CD8-positive, alpha-beta memory T cell (primary cell): ENCODE measurements around the gene AP2M1. TPM values are rescaled to one million over a fixed set of nuclear protein-coding genes. Genes with fewer than 3 reads are reported as not detected.

ENCODE experiments used
- CTCF ChIA-PET: fragments of 350-600 bp; sonication (Branson Sonifier 250); formaldehyde crosslinking; loops from one replicate; lab custom pipeline; 2021; ENCODE audit warnings: antibody characterized with exemption; lab: Charles Lee
- POLR2A ChIA-PET: fragments of 350-600 bp; sonication (Branson Sonifier 250); formaldehyde crosslinking; loops from one replicate; lab custom pipeline; 2021; ENCODE audit warnings: antibody characterized with exemption; lab: Charles Lee
- DNase-seq, 5 donors: peaks; one replicate each; pipeline versions ENCODE4 v3.0.0 to v3.0.0-alpha.2; 2020 to 2022; ENCODE audit warnings: mixed read lengths in 1 of 5
- H3K27ac ChIP-seq: one replicate; pipeline ENCODE4 v1.7.0; 2013; ENCODE audit warnings: low read depth, mild to moderate bottlenecking, low read length, moderate library complexity
- H3K27me3 ChIP-seq: 2 replicates; pipeline ENCODE4 v1.7.0; 2013; ENCODE audit warnings: low read length, mild to moderate bottlenecking; ENCODE audit not compliant: insufficient read depth, poor library complexity, severe bottlenecking
- H3K36me3 ChIP-seq: 2 replicates; pipeline ENCODE4 v1.7.0; 2013; ENCODE audit warnings: mild to moderate bottlenecking, low read length, moderate library complexity; ENCODE audit not compliant: insufficient read depth
- H3K4me1 ChIP-seq: 2 replicates; pipeline ENCODE4 v1.7.0; 2013; ENCODE audit warnings: mild to moderate bottlenecking, low read length, moderate library complexity; ENCODE audit not compliant: insufficient read depth
- H3K4me3 ChIP-seq: 2 replicates; pipeline ENCODE4 v1.7.0; 2013; ENCODE audit warnings: mild to moderate bottlenecking, low read length
- H3K9me3 ChIP-seq: 2 replicates; pipeline ENCODE4 v1.7.0; 2013; ENCODE audit warnings: mild to moderate bottlenecking, low read length
- H3K27ac Mint-ChIP-seq, 8 donors: one replicate each; pipeline ENCODE4 v1.8.0; 2020 to 2021; ENCODE audit warnings: mixed read lengths in 8 of 8, mild to moderate bottlenecking in 6 of 8, inconsistent platforms in 3 of 8, moderate library complexity in 3 of 8
- H3K27me3 Mint-ChIP-seq, 2 donors: one replicate each; pipeline ENCODE4 v1.8.0; 2020 to 2021; ENCODE audit warnings: mixed read lengths in 2 of 2, mild to moderate bottlenecking in 1 of 2, moderate library complexity in 1 of 2
- H3K36me3 Mint-ChIP-seq, 3 donors: one replicate each; pipeline ENCODE4 v1.8.0; 2020 to 2021; ENCODE audit warnings: mixed read lengths in 3 of 3, inconsistent platforms in 1 of 3, mild to moderate bottlenecking in 1 of 3
- H3K4me1 Mint-ChIP-seq, 3 donors: one replicate each; pipeline ENCODE4 v1.8.0; 2020 to 2021; ENCODE audit warnings: mixed read lengths in 3 of 3, inconsistent platforms in 1 of 3, mild to moderate bottlenecking in 1 of 3
- H3K4me3 Mint-ChIP-seq, 7 donors: one replicate each; pipeline ENCODE4 v1.8.0; 2020 to 2021; ENCODE audit warnings: mixed read lengths in 7 of 7, mild to moderate bottlenecking in 6 of 7, moderate library complexity in 4 of 7, inconsistent platforms in 2 of 7
- H3K9me3 Mint-ChIP-seq, 5 donors: one replicate each; pipeline ENCODE4 v1.8.0; 2020 to 2022; ENCODE audit warnings: mixed read lengths in 5 of 5, mild to moderate bottlenecking in 3 of 5, moderate library complexity in 2 of 5, inconsistent platforms in 1 of 5
- polyA plus RNA-seq: library from polyadenylated mRNA; unstranded; fragments of 300-500 nt; fragmentation: Illumina TruSeq; gene quantifications from one replicate; pipeline ENCODE4 v1.2.3, GENCODE V29; 2021
- total RNA-seq, 2 experiments: library from RNA; stranded (reverse); gene quantifications; one replicate each; pipeline ENCODE4 v1.2.3, GENCODE V29; 2021

AP2M1 gene
- total and polyA plus RNA-seq, 3 experiments from 2014 or later, result 265 to 270 (median 268) TPM

GRCh38 chr3:184229394-184230080, 54.9 kb downstream of the AP2M1 start, which contains the start of gene VWA5B2:
TSS of gene VWA5B2 (plus strand) at chr3:184229585. CDS start at chr3:184230529, 944 bp downstream.
- Mint-ChIP-seq H3K4me1 (peaks cover 7 to 15% (median 15%) of the 10 kb centered on the region in 3 donors), H3K4me3 (peak within 1 kb of the TSS; percentile 30 to 89 (median 75))

GRCh38 chr3:184230081-184230602, 55.5 kb downstream of the AP2M1 start:
- Histone ChIP-seq H3K36me3 (no peaks in the 10 kb centered on the region), H3K27ac (no peak overlapping the region), H3K4me1 (no peaks in the 10 kb centered on the region), H3K4me3 (peak overlapping the region; percentile 62), H3K9me3 (no peaks in the 10 kb centered on the region), H3K27me3 (peaks cover 42% of the 10 kb centered on the region)
- Mint-ChIP-seq H3K27me3 (peaks cover 34 to 58% of the 10 kb centered on the region in 2 donors), H3K36me3 (no peaks in the 10 kb centered on the region), H3K4me3 (peak overlapping the region in 3 of 7 donors; percentile 74 to 89 (median 75)), H3K9me3 (no peaks in the 10 kb centered on the region), H3K27ac (no peak overlapping the region), H3K4me1 (peaks cover 7 to 15% (median 15%) of the 10 kb centered on the region in 3 donors)
- no peak for DNase-seq
- ChIA-PET POLR2A (interaction anchor here (0.9 kb wide), 1 partner anchor 95 kb away, joined by 4 read pairs; the partner anchor contains the start of gene EIF2B5), CTCF (interaction anchor here (0.6 to 1.2 kb wide), 2 partner anchors 17 to 20 kb away, joined by 3 read pairs; no protein-coding TSS in a partner anchor)

More at GRCh38 chr3:184229394-184230080, 54.9 kb downstream of the AP2M1 start, which contains the start of gene VWA5B2:
- no peaks in the 10 kb centered on the region for H3K9me3 Mint-ChIP-seq
- peaks cover 36 to 61% of the 10 kb centered on the region in 2 donors for H3K27me3 Mint-ChIP-seq
- CTCF ChIA-PET, result interaction anchor here (0.6 to 3.9 kb wide), 5 partner anchors 14 to 334 kb away, joined by 3 to 21 read pairs (median 3); no protein-coding TSS in a partner anchor
- H3K36me3 ChIP-seq, result no peaks in the 10 kb centered on the region
- peak; percentile 73 to 83 (median 75) for DNase-seq
- H3K9me3 ChIP-seq, result no peaks in the 10 kb centered on the region
- peak within 1 kb of the TSS in 2 of 8 donors; percentile 42 to 50 for H3K27ac Mint-ChIP-seq
- H3K4me3 ChIP-seq, result peak within 1 kb of the TSS; percentile 62
- no peaks in the 10 kb centered on the region for H3K36me3 Mint-ChIP-seq
- no peak within 1 kb of the TSS for H3K27ac ChIP-seq
- POLR2A ChIA-PET, result interaction anchor here (0.9 kb wide), 1 partner anchor 94 kb away, joined by 4 read pairs; the partner anchor contains the start of gene EIF2B5
- H3K27me3 ChIP-seq, result peaks cover 42% of the 10 kb centered on the region
- H3K4me1 ChIP-seq, result no peaks in the 10 kb centered on the region

GRCh38 chr3:184230603-184231528, 56.2 kb downstream of the AP2M1 start:
- Histone ChIP-seq H3K36me3 (no peaks in the 10 kb centered on the region), H3K4me1 (no peaks in the 10 kb centered on the region), H3K27ac (no peak overlapping the region), H3K4me3 (no peak overlapping the region), H3K27me3 (peaks cover 42% of the 10 kb centered on the region), H3K9me3 (no peaks in the 10 kb centered on the region)
- peak overlapping the region in 4 of 8 donors; percentile 20 to 56 (median 34) for H3K27ac Mint-ChIP-seq
- H3K27me3 Mint-ChIP-seq, result peaks cover 34 to 58% of the 10 kb centered on the region in 2 donors
- H3K36me3 Mint-ChIP-seq, result no peaks in the 10 kb centered on the region
- CTCF ChIA-PET, result interaction anchor here (1.2 kb wide), 1 partner anchor 16 kb away, joined by 3 read pairs; no protein-coding TSS in a partner anchor
- no peak for DNase-seq
- POLR2A ChIA-PET, result interaction anchor here (0.9 kb wide), 1 partner anchor 96 kb away, joined by 4 read pairs; the partner anchor contains the start of gene EIF2B5
- H3K4me1 Mint-ChIP-seq, result peaks cover 7 to 15% (median 15%) of the 10 kb centered on the region in 3 donors
- H3K4me3 Mint-ChIP-seq, result peak overlapping the region; percentile 45 to 93 (median 86)
- H3K9me3 Mint-ChIP-seq, result no peaks in the 10 kb centered on the region

- ChIA-PET POLR2A (no interaction called here), CTCF (no interaction called here)
- Mint-ChIP-seq H3K4me1 (peaks cover 7 to 15% (median 15%) of the 10 kb centered on the region in 3 donors), H3K27ac (peak overlapping the region in 4 of 8 donors; percentile 20 to 56 (median 34)), H3K9me3 (no peaks in the 10 kb centered on the region), H3K36me3 (no peaks in the 10 kb centered on the region), H3K27me3 (peaks cover 34 to 50% of the 10 kb centered on the region in 2 donors), H3K4me3 (peak overlapping the region in 6 of 7 donors; percentile 18 to 92 (median 84))
- no peak overlapping the region for H3K4me3 ChIP-seq
- H3K9me3 ChIP-seq, result no peaks in the 10 kb centered on the region
- peaks cover 42% of the 10 kb centered on the region for H3K27me3 ChIP-seq
- DNase-seq, result no peak
- H3K36me3 ChIP-seq, result no peaks in the 10 kb centered on the region
- no peaks in the 10 kb centered on the region for H3K4me1 ChIP-seq
- H3K27ac ChIP-seq, result no peak overlapping the region
Observed at GRCh38 chr3:184231671-184232070, 57.0 kb downstream of the AP2M1 start.

GRCh38 chr3:184233127-184233843, 58.6 kb downstream of the AP2M1 start:
- H3K4me3 ChIP-seq, result no peak overlapping the region
- Mint-ChIP-seq H3K4me3 (peak overlapping the region in 1 of 7 donors; percentile 11), H3K9me3 (no peaks in the 10 kb centered on the region), H3K36me3 (no peaks in the 10 kb centered on the region), H3K27ac (no peak overlapping the region), H3K4me1 (peaks cover 7 to 15% (median 12%) of the 10 kb centered on the region in 3 donors), H3K27me3 (peaks cover 30 to 46% of the 10 kb centered on the region in 2 donors)
- no peaks in the 10 kb centered on the region for H3K36me3 ChIP-seq
- peaks cover 33% of the 10 kb centered on the region for H3K27me3 ChIP-seq
- ChIA-PET CTCF (no interaction called here), POLR2A (no interaction called here)
- no peak overlapping the region for H3K27ac ChIP-seq
- no peaks in the 10 kb centered on the region for H3K4me1 ChIP-seq
- DNase-seq, result no peak
- no peaks in the 10 kb centered on the region for H3K9me3 ChIP-seq

Other genes starting within 250 kb of the AP2M1 start
- gene ABCC5, start 157.0 kb upstream of the AP2M1 start, total RNA-seq, result 10 to 100 TPM; 18.1 to 19.0 TPM
- gene ABCC5, start 157.0 kb upstream of the AP2M1 start, polyA plus RNA-seq, result 9.5 TPM
- gene HTR3D, start 143.1 kb upstream of the AP2M1 start, total RNA-seq, result not detected
- gene HTR3D, start 143.1 kb upstream of the AP2M1 start, polyA plus RNA-seq, result not detected
- gene HTR3C, start 121.8 kb upstream of the AP2M1 start, total RNA-seq, result not detected
- not detected for gene HTR3C, start 121.8 kb upstream of the AP2M1 start, polyA plus RNA-seq
- gene HTR3E, start 77.8 kb upstream of the AP2M1 start, total RNA-seq, result not detected
- gene HTR3E, start 77.8 kb upstream of the AP2M1 start, polyA plus RNA-seq, result not detected
- 10 to 100 TPM; 74.8 to 83.9 TPM for gene EIF2B5, start 39.5 kb upstream of the AP2M1 start, total RNA-seq
- gene EIF2B5, start 39.5 kb upstream of the AP2M1 start, polyA plus RNA-seq, result 51.6 TPM
- 10 to 100 TPM; 38.5 to 44.0 TPM for gene DVL3, start 19.5 kb upstream of the AP2M1 start, total RNA-seq
- 15.4 TPM for gene DVL3, start 19.5 kb upstream of the AP2M1 start, polyA plus RNA-seq
- 10 to 100 TPM; 70.8 to 70.9 TPM for gene ABCF3, start 11.3 kb downstream of the AP2M1 start, total RNA-seq
- 54.5 TPM for gene ABCF3, start 11.3 kb downstream of the AP2M1 start, polyA plus RNA-seq
- under 1 TPM in 1 of 2 experiments, not detected in 1; 0.11 TPM for gene VWA5B2, start 54.7 kb downstream of the AP2M1 start, total RNA-seq
- not detected for gene VWA5B2, start 54.7 kb downstream of the AP2M1 start, polyA plus RNA-seq
- 10 to 100 TPM; 59.4 to 61.4 TPM for gene ALG3, start 74.1 kb downstream of the AP2M1 start, total RNA-seq
- 73.2 TPM for gene ALG3, start 74.1 kb downstream of the AP2M1 start, polyA plus RNA-seq
- 10 to 100 TPM; 13.2 to 14.5 TPM for gene EEF1AKMT4, start 74.8 kb downstream of the AP2M1 start, total RNA-seq
- 5.3 TPM for gene EEF1AKMT4, start 74.8 kb downstream of the AP2M1 start, polyA plus RNA-seq
- under 1 TPM; 0.66 to 0.77 TPM for gene CAMK2N2, start 86.7 kb downstream of the AP2M1 start, total RNA-seq
- not detected for gene CAMK2N2, start 86.7 kb downstream of the AP2M1 start, polyA plus RNA-seq
- not detected for gene ECE2, start 101.2 kb downstream of the AP2M1 start, total RNA-seq
- gene ECE2, start 101.2 kb downstream of the AP2M1 start, polyA plus RNA-seq, result not detected
- gene PSMD2, start 124.4 kb downstream of the AP2M1 start, total RNA-seq, result 100 to 1,000 TPM; 334 to 342 TPM
- 211 TPM for gene PSMD2, start 124.4 kb downstream of the AP2M1 start, polyA plus RNA-seq
- 100 to 1,000 TPM; 693 to 694 TPM for gene EIF4G1, start 139.8 kb downstream of the AP2M1 start, total RNA-seq
- 46.2 TPM for gene EIF4G1, start 139.8 kb downstream of the AP2M1 start, polyA plus RNA-seq
- gene FAM131A, start 162.7 kb downstream of the AP2M1 start, total RNA-seq, result 1 to 10 TPM; 2.2 to 2.4 TPM
- 2.2 TPM for gene FAM131A, start 162.7 kb downstream of the AP2M1 start, polyA plus RNA-seq
- gene CLCN2, start 186.8 kb downstream of the AP2M1 start, total RNA-seq, result 1 to 10 TPM; 6.3 to 7.3 TPM
- gene CLCN2, start 186.8 kb downstream of the AP2M1 start, polyA plus RNA-seq, result 0.54 TPM
- 100 to 1,000 TPM; 147 TPM for gene POLR2H, start 186.9 kb downstream of the AP2M1 start, total RNA-seq
- 52.1 TPM for gene POLR2H, start 186.9 kb downstream of the AP2M1 start, polyA plus RNA-seq
- not detected for gene THPO, start 203.4 kb downstream of the AP2M1 start, total RNA-seq
- gene THPO, start 203.4 kb downstream of the AP2M1 start, polyA plus RNA-seq, result not detected
- under 1 TPM in 1 of 2 experiments, not detected in 1; 0.04 TPM for gene CHRD, start 205.2 kb downstream of the AP2M1 start, total RNA-seq
- gene CHRD, start 205.2 kb downstream of the AP2M1 start, polyA plus RNA-seq, result not detected